Prostate gland (tissue), 2 donors: ENCODE results near the gene MYO1B. TPM values are rescaled to one million over a fixed set of nuclear protein-coding genes. Genes with fewer than 3 reads are reported as not detected.
A peak's percentile ranks its signal among the peaks of the same experiment; 100 is the strongest.

Experiments
- DNase-seq: peaks from one replicate; pipeline ENCODE4 v3.0.0-alpha.2; 2019; ENCODE audit warnings: low spot score
- H3K27ac ChIP-seq, 2 donors: fragments of 200-600 bp; sonication (generic); 2 replicates each; pipeline ENCODE4 v1.5.1; 2017 to 2019
- H3K27me3 ChIP-seq: fragments of 200-600 bp; sonication (generic); replicated peaks from 2 replicates; pipeline ENCODE4 v1.5.1; 2019; ENCODE audit not compliant: insufficient read depth
- H3K36me3 ChIP-seq, 2 donors: fragments of 200-600 bp; sonication (generic); 1 replicate in 1 of 2; 2 replicates in 1 of 2; pipeline versions ENCODE4 v1.5.1 to v1.8.1; 2017 to 2019
- H3K4me1 ChIP-seq: fragments of 200-600 bp; sonication (generic); replicated peaks from 2 replicates; pipeline ENCODE4 v1.5.1; 2019
- H3K4me3 ChIP-seq, 2 donors: fragments of 200-600 bp; sonication (generic); 2 replicates each; pipeline ENCODE4 v1.5.1; 2017 to 2019
- H3K9me3 ChIP-seq: fragments of 200-600 bp; sonication (generic); 2 replicates; pipeline ENCODE4 v1.5.1; 2017
- CTCF ChIP-seq, 4 experiments: fragments of 200-600 bp in 2 of 4; fragments of 450-650 bp in 2 of 4; sonication (generic) in 2 of 4; IDR thresholded peaks; 1 replicate in 3 of 4; 2 replicates in 1 of 4; pipeline ENCODE4 v1.5.1; 2016 to 2019; ENCODE audit warnings: antibody characterized with exemption in 4 of 4, mild to moderate bottlenecking in 2 of 4, moderate library complexity in 2 of 4
- POLR2A ChIP-seq: fragments of 450-650 bp; IDR thresholded peaks from one replicate; pipeline ENCODE4 v1.6.1; 2016; ENCODE audit warnings: antibody characterized with exemption, mild to moderate bottlenecking
- POLR2AphosphoS5 ChIP-seq: sonication (generic); formaldehyde crosslinking; IDR thresholded peaks from one replicate; pipeline ENCODE4 v1.6.1; 2017; ENCODE audit warnings: antibody characterized with exemption
- WGBS: methylation state at CpG from one replicate; pipeline ENCODE4 v1.1.5; 2018; 5-methylcytosine and 5-hydroxymethylcytosine counted together
- intact Hi-C: fragments of 100-400 bp; cut with DNase I; formaldehyde crosslinking; loops from one replicate; pipeline ENCODE4 v1.14.2; 2022
- total RNA-seq, 2 donors: library from RNA; depleted of rRNA; stranded (reverse); fragments of >200 nt; gene quantifications; one replicate each; pipeline ENCODE4 v1.1.0, GENCODE V29; 2016

MYO1B gene
- total RNA-seq, 2 donors from 2014 or later = 22.4 to 38.3 TPM

DNA sequence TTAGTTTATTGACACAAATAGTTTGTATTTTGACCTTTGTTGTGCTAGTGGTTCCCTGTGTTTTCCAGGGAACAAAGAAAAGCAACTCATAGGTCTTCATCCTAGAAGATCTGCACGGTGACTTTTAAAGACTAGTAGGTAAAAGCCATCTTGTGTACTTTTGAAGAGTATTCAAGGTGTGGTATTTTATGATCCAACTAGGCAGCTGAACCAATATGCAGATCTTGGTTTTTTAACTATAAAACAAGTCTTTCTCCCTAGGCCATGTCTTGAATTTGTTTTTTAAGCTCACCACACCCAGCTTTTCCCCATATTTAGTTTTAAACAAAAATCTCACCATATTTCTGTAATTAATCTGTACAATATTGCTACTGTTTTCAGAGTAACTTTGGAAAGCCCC, 30.0 kb upstream of the MYO1B start:
- intact Hi-C loops = no loop called here
- no peak for DNase-seq
- H3K27me3 ChIP-seq = no peaks in the 10 kb centered on the region
- H3K4me1 ChIP-seq = no peaks in the 10 kb centered on the region
- no peak overlapping the region for H3K4me3 ChIP-seq
- H3K9me3 ChIP-seq = no peaks in the 10 kb centered on the region
- no peaks in the 10 kb centered on the region for H3K36me3 ChIP-seq
- H3K27ac ChIP-seq = no peak overlapping the region
- WGBS = 60% methylated on average over 1 of the region's 1 CpG
- TF ChIP-seq POLR2AphosphoS5 = no peak
- no peak for TF ChIP-seq CTCF (IDR thresholded peaks at IDR 0.05)
- TF ChIP-seq POLR2A = no peak

- DNase-seq = peak; percentile 12
- Histone ChIP-seq H3K27me3 (no peaks in the 10 kb centered on the region), H3K36me3 (no peaks in the 10 kb centered on the region), H3K9me3 (no peaks in the 10 kb centered on the region), H3K4me3 (no peak overlapping the region), H3K4me1 (no peaks in the 10 kb centered on the region), H3K27ac (no peak overlapping the region)
- TF ChIP-seq POLR2AphosphoS5 (peak; percentile 29), CTCF (IDR thresholded peaks at IDR 0.05) (no peak), POLR2A (no peak)
- intact Hi-C loops = no loop called here
Observed at GRCh38 chr2:191215666-191216065, 29.5 kb upstream of the MYO1B start.

GRCh38 chr2:191217580-191217979, 27.6 kb upstream of the MYO1B start:
- TF ChIP-seq POLR2AphosphoS5 = no peak
- TF ChIP-seq CTCF (IDR thresholded peaks at IDR 0.05) = no peak
- no peak for TF ChIP-seq POLR2A
- WGBS = 3% methylated on average over 1 of the region's 1 CpG
- no peak overlapping the region for H3K4me3 ChIP-seq
- no peaks in the 10 kb centered on the region for H3K27me3 ChIP-seq
- no peaks in the 10 kb centered on the region for H3K4me1 ChIP-seq
- H3K36me3 ChIP-seq = no peaks in the 10 kb centered on the region
- H3K9me3 ChIP-seq = no peaks in the 10 kb centered on the region
- no peak overlapping the region for H3K27ac ChIP-seq
- DNase-seq = no peak
- intact Hi-C loops = no loop called here

- Histone ChIP-seq H3K9me3 (no peaks in the 10 kb centered on the region), H3K4me1 (no peaks in the 10 kb centered on the region), H3K36me3 (no peaks in the 10 kb centered on the region), H3K4me3 (no peak overlapping the region), H3K27ac (no peak overlapping the region), H3K27me3 (no peaks in the 10 kb centered on the region)
- 67% methylated on average over 5 of the region's 5 CpGs for WGBS
- TF ChIP-seq POLR2A (no peak), CTCF (IDR thresholded peaks at IDR 0.05) (peak in 3 of 4 experiments; percentile 24 to 32 (median 30))
- intact Hi-C loops = no loop called here
- no peak for DNase-seq
Observed at GRCh38 chr2:191218292-191218898, 26.8 kb upstream of the MYO1B start.

DNA sequence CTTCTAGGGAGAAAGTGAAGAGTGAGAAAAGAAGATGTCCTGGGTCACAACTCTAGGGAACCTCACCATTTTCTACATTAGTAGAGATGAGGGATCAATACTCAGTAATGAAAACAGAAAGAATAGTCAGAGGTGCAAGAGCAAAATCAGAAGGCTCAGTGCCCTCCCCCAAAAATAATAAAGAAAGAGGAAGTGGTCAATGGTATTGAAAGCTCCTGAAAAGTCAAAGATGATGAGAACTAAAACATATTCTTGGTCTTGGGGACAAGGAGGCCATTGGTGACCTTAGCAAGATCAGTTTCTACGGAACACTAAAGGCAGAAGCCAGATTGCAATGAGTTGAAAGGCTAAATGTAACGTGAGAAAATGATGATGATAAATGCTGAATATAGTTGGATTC, 24.5 kb upstream of the MYO1B start:
- no peak overlapping the region for H3K4me3 ChIP-seq
- no peak for DNase-seq
- 88% methylated on average over 2 of the region's 2 CpGs for WGBS
- no peaks in the 10 kb centered on the region for H3K36me3 ChIP-seq
- intact Hi-C loops = no loop called here
- no peaks in the 10 kb centered on the region for H3K27me3 ChIP-seq
- TF ChIP-seq POLR2A (no peak), CTCF (IDR thresholded peaks at IDR 0.05) (no peak), POLR2AphosphoS5 (no peak)
- H3K4me1 ChIP-seq = no peaks in the 10 kb centered on the region
- H3K9me3 ChIP-seq = no peaks in the 10 kb centered on the region
- H3K27ac ChIP-seq = no peak overlapping the region
